GM12878 (cell line): ENCODE data around the gene MRPL34. TPM values are rescaled to one million over a fixed set of nuclear protein-coding genes. Genes with fewer than 3 reads are reported as not detected.

Experiments used
- ATAC-seq: fragments of 200-7000 bp; cut with Tn5 transposase; 3 replicates; pipeline ENCODE4 v1.9.1; 2020; ENCODE audit warnings: mild to moderate bottlenecking, moderate library complexity
- BruUV-seq: library from RNA; stranded (reverse); fragments of 400-500 nt; replicated peaks from 2 replicates; lab custom pipeline; 2021; lab: Mats Ljungman, UMichigan
- CTCF ChIA-PET: fragments of 300-600 bp; sonication (Branson Sonifier 250); formaldehyde crosslinking; extraction: SDS; loops from one replicate; lab custom pipeline; 2021; ENCODE audit warnings: inconsistent platforms; lab: Yijun Ruan, JAX
- POLR2A ChIA-PET: fragments of 350-600 bp; formaldehyde crosslinking; extraction: SDS; loops from one replicate; lab custom pipeline; 2021; ENCODE audit warnings: inconsistent platforms; lab: Charles Lee
- RAD21 ChIA-PET: fragments of 300-600 bp; sonication (Branson Sonifier 250); formaldehyde crosslinking; loops from one replicate; lab custom pipeline; 2023; ENCODE audit warnings: antibody characterized with exemption; ENCODE audit not compliant: unreplicated experiment; lab: Charles Lee
- SMC1A ChIA-PET: fragments of 300-600 bp; sonication (Branson Sonifier 250); formaldehyde crosslinking; loops from one replicate; lab custom pipeline; 2023; ENCODE audit not compliant: unreplicated experiment, uncharacterized antibody; lab: Charles Lee
- DNase-seq: peaks from one replicate; pipeline ENCODE4 v3.0.0-alpha.2; 2011; ENCODE audit warnings: low read depth, low spot score
- FAIRE-seq: peaks from 3 replicates; lab custom pipeline; 2011; peaks lifted over from hg19 to GRCh38; lab: Jason Lieb, UNC
- H2AFZ ChIP-seq: 2 replicates; pipeline ENCODE4 v1.6.0; 2011; ENCODE audit warnings: low read depth, low read length, control low read depth; ENCODE audit not compliant: control insufficient read depth
- H3K27ac ChIP-seq: 2 replicates; pipeline ENCODE4 v1.5.1; 2011; ENCODE audit warnings: control low read depth; ENCODE audit not compliant: control insufficient read depth, insufficient read depth
- H3K27me3 ChIP-seq, 2 experiments: replicated peaks in 1 of 2; 2 replicates each; pipeline versions ENCODE4 v1.6.0 to v1.6.1; 2011; ENCODE audit warnings: low read length in 1 of 2; ENCODE audit not compliant: control insufficient read depth in 2 of 2, insufficient read depth in 2 of 2
- H3K36me3 ChIP-seq, 2 experiments: 2 replicates each; pipeline ENCODE4 v1.5.1; 2011; ENCODE audit warnings: low read length in 1 of 2; ENCODE audit not compliant: control insufficient read depth in 2 of 2, insufficient read depth in 2 of 2
- H3K4me1 ChIP-seq: 2 replicates; pipeline ENCODE4 v1.6.1; 2011; ENCODE audit warnings: mild to moderate bottlenecking, low read length, moderate library complexity, mixed read lengths; ENCODE audit not compliant: control insufficient read depth, insufficient read depth
- H3K4me2 ChIP-seq: 2 replicates; pipeline ENCODE4 v1.6.0; 2011; ENCODE audit warnings: control low read depth; ENCODE audit not compliant: control insufficient read depth, insufficient read depth
- H3K4me3 ChIP-seq: fragments of 200-600 bp; sonication (generic); 2 replicates; pipeline ENCODE4 v1.5.1; 2016
- H3K79me2 ChIP-seq: 2 replicates; pipeline ENCODE4 v1.6.0; 2011; ENCODE audit warnings: low read length; ENCODE audit not compliant: control insufficient read depth, insufficient read depth
- H3K9ac ChIP-seq: 2 replicates; pipeline ENCODE4 v1.8.0; 2011; ENCODE audit warnings: low read length, control low read depth, mixed read lengths; ENCODE audit not compliant: control insufficient read depth, insufficient read depth
- H3K9me3 ChIP-seq: replicated peaks from 3 replicates; pipeline ENCODE4 v1.5.1; 2011; ENCODE audit warnings: mild to moderate bottlenecking, low read length; ENCODE audit not compliant: control insufficient read depth, insufficient read depth
- H4K20me1 ChIP-seq: 2 replicates; pipeline ENCODE4 v1.6.0; 2011; ENCODE audit not compliant: control insufficient read depth, insufficient read depth
- CHD2 ChIP-seq: IDR thresholded peaks from 2 replicates; pipeline ENCODE4 v1.6.1; 2011; ENCODE audit warnings: low read depth, low read length, improper control_type of control experiment, borderline replicate concordance
- CREB1 ChIP-seq: IDR thresholded peaks from 2 replicates; pipeline ENCODE4 v1.6.1; 2012; ENCODE audit warnings: low read depth, mild to moderate bottlenecking, inconsistent platforms
- FOS ChIP-seq: IDR thresholded peaks from 3 replicates; pipeline ENCODE4 v1.6.1; 2011; ENCODE audit warnings: borderline replicate concordance; ENCODE audit not compliant: insufficient read length; ENCODE audit errors: extremely low read depth
- FOXM1 ChIP-seq: IDR thresholded peaks from 2 replicates; pipeline ENCODE4 v1.6.1; 2012; ENCODE audit warnings: low read depth, mild to moderate bottlenecking, inconsistent platforms, low read length, moderate library complexity
- HDGF ChIP-seq: fragments of 450-650 bp; IDR thresholded peaks from 2 replicates; pipeline ENCODE4 v1.6.1; 2016; ENCODE audit warnings: antibody characterized with exemption
- JUNB ChIP-seq: IDR thresholded peaks from 2 replicates; pipeline ENCODE4 v1.6.1; 2016; ENCODE audit warnings: antibody characterized with exemption, mild to moderate bottlenecking
- MAX ChIP-seq: IDR thresholded peaks from 2 replicates; pipeline ENCODE4 v1.6.1; 2012; ENCODE audit warnings: low read depth, low read length, improper control_type of control experiment
- MEF2B ChIP-seq: fragments of 450-650 bp; IDR thresholded peaks from 2 replicates; pipeline ENCODE4 v1.6.1; 2018; ENCODE audit warnings: mild to moderate bottlenecking, moderate library complexity; ENCODE audit not compliant: partially characterized antibody, poor library complexity, severe bottlenecking
- NRF1 ChIP-seq: conservative IDR thresholded peaks from 2 replicates; pipeline ENCODE4 v1.6.1; 2011; ENCODE audit warnings: mild to moderate bottlenecking, low read depth, low read length, improper control_type of control experiment
- PML ChIP-seq: IDR thresholded peaks from 2 replicates; pipeline ENCODE4 v1.6.1; 2012; ENCODE audit warnings: low read length, inconsistent platforms
- POLR2AphosphoS2 ChIP-seq: IDR thresholded peaks from 2 replicates; pipeline ENCODE4 v1.6.1; 2011; ENCODE audit warnings: low read depth, mild to moderate bottlenecking, low read length, improper control_type of control experiment, moderate library complexity
- RBBP5 ChIP-seq: fragments of 200-600 bp; sonication (generic); conservative IDR thresholded peaks from 2 replicates; pipeline ENCODE4 v1.6.1; 2016
- RELB ChIP-seq: fragments of 450-650 bp; IDR thresholded peaks from 2 replicates; pipeline ENCODE4 v1.6.1; 2017; ENCODE audit warnings: low read depth, mild to moderate bottlenecking, moderate library complexity
- SIN3A ChIP-seq: IDR thresholded peaks from 2 replicates; pipeline ENCODE4 v1.6.1; 2012; ENCODE audit warnings: low read depth, low read length, improper control_type of control experiment
- TBL1XR1 ChIP-seq: IDR thresholded peaks from 2 replicates; pipeline ENCODE4 v1.6.1; 2012; ENCODE audit warnings: low read depth, low read length, improper control_type of control experiment
- ZBED1 ChIP-seq: IDR thresholded peaks from 2 replicates; pipeline ENCODE4 v1.6.1; 2016; ENCODE audit warnings: borderline replicate concordance
- ZSCAN29 ChIP-seq: fragments of 450-650 bp; IDR thresholded peaks from 2 replicates; pipeline ENCODE4 v1.6.1; 2017; ENCODE audit warnings: mild to moderate bottlenecking, moderate library complexity
- WGBS: methylation state at CpG from one replicate; pipeline ENCODE4 v1.1.6; 2016; ENCODE audit warnings: low lambda C conversion rate; ENCODE audit not compliant: insufficient replicate concordance, insufficient coverage; ENCODE audit errors: missing lambda C conversion rate; 5-methylcytosine and 5-hydroxymethylcytosine counted together
- in situ Hi-C: fragments of 300-500 bp; cut with MboI; formaldehyde crosslinking; loops from 9 replicates; pipeline ENCODE4 v1.14.3; 2018; ENCODE audit warnings: mixed read lengths
- intact Hi-C: fragments of 100-400 bp; cut with micrococcal nuclease; formaldehyde crosslinking; loops from one replicate; pipeline ENCODE4 v1.14.2; 2022; ENCODE audit not compliant: unreplicated experiment
- polyA plus RNA-seq, 11 experiments: library from polyadenylated mRNA; depleted of rRNA in 4 of 11; unstranded in 6 of 11; stranded (reverse) in 5 of 11; fragments of >200 nt; fragmentation: Nextera tagmentation in 4 of 11; fragmentation: Illumina TruSeq in 1 of 11; extraction: Ambion mirVana in 4 of 11; extraction: Trizol in 1 of 11; gene quantifications; 1 replicate in 1 of 11; 2 replicates in 10 of 11; pipeline versions ENCODE4 v1.2.1 to v1.2.3, GENCODE V29; 2011 to 2016; ENCODE audit warnings: inconsistent platforms in 2 of 11, missing spikeins in 2 of 11, low read depth in 1 of 11
- total RNA-seq, 4 experiments: library from RNA; depleted of rRNA in 3 of 4; stranded (reverse); fragments of >200 nt in 3 of 4; fragmentation: Illumina TruSeq in 1 of 4; extraction: Trizol in 1 of 4; gene quantifications; 2 replicates each; pipeline versions ENCODE4 v1.2.1 to v1.2.3, GENCODE V29; 2013 to 2021

Gene MRPL34
- total and polyA plus RNA-seq, 10 of the 15 experiments (the other 5 are each of a cell fraction or from before 2014, with no cell fraction given): 8.6 to 198 (median 78.6) TPM

- TF ChIP-seq MAX: no peak
- TF ChIP-seq FOS: no peak
- no peak for TF ChIP-seq FOXM1
Observed at GRCh38 chr19:17262557-17262956, 43.1 kb upstream of the MRPL34 start (continued).

GRCh38 chr19:17263712-17264640, 41.7 kb upstream of the MRPL34 start:
- H4K20me1 ChIP-seq: no peaks in the 10 kb centered on the region
- TF ChIP-seq JUNB (no peak), RBBP5 (no peak), TBL1XR1 (no peak), FOS (no peak), PML (no peak), SIN3A (no peak), CREB1 (no peak), ZSCAN29 (no peak), MEF2B (no peak), CHD2 (no peak), HDGF (no peak), ZBED1 (no peak), RELB (no peak), POLR2AphosphoS2 (no peak), NRF1 (no peak)
- TF ChIP-seq, all 136 proteins: peak for 0
- 0 out of 4 replicates have a peak, but pooled peaks cover 0 to 1% of the 10 kb centered on the region in 2 experiments for H3K36me3 ChIP-seq
- no peak overlapping the region for H3K4me2 ChIP-seq
- CTCF ChIA-PET: interaction anchor here (0.9 to 10.5 kb wide), 5 partner anchors 9 to 29 kb away, joined by 3 to 120 read pairs (median 5); partner anchors contain the start of gene ANKLE1
- RAD21 ChIA-PET: interaction anchor here (0.6 to 1.3 kb wide), 3 partner anchors 17 to 19 kb away, joined by 3 to 6 read pairs (median 5); no protein-coding TSS in a partner anchor
- no TSS peak for BruUV-seq
- intact Hi-C loops (loop anchor here (5.0 to 10.0 kb wide), 2 partner anchors 197 to 489 kb away; no protein-coding TSS in a partner anchor), in situ Hi-C loops (no loop called here)
- H3K79me2 ChIP-seq: peaks cover 12% of the 10 kb centered on the region
- SMC1A ChIA-PET: interaction anchor here (1.5 to 5.0 kb wide), 2 partner anchors 18 to 190 kb away, joined by 7 to 43 read pairs; partner anchors contain the start of gene ANKLE1
- no peak overlapping the region for H3K9ac ChIP-seq
- POLR2A ChIA-PET: no interaction called here
- H3K27me3 ChIP-seq: no peaks in the 10 kb centered on the region
- WGBS: 86% methylated on average over 23 of the region's 23 CpGs
- FAIRE-seq (no peak), ATAC-seq (no peak), DNase-seq (no peak)
- peaks cover 14% of the 10 kb centered on the region for H3K4me1 ChIP-seq
- H2AFZ ChIP-seq: no peak overlapping the region
- no peak overlapping the region for H3K27ac ChIP-seq
- H3K9me3 ChIP-seq: no peaks in the 10 kb centered on the region
- H3K4me3 ChIP-seq: no peak overlapping the region
